22Rv1 (cell line): ENCODE measurements around the gene CETN2.

Experiments used
- ZFX ChIP-seq: fragments of 450-650 bp; IDR thresholded peaks from 2 replicates; pipeline ENCODE4 v1.6.1; 2017; ENCODE audit warnings: antibody characterized with exemption, borderline replicate concordance
- TF ChIP-seq, protein P1 (sequence below): fragments of 450-650 bp; IDR thresholded peaks from 2 replicates; pipeline ENCODE4 v1.5.1; 2017; ENCODE audit warnings: mild to moderate bottlenecking

DNA sequence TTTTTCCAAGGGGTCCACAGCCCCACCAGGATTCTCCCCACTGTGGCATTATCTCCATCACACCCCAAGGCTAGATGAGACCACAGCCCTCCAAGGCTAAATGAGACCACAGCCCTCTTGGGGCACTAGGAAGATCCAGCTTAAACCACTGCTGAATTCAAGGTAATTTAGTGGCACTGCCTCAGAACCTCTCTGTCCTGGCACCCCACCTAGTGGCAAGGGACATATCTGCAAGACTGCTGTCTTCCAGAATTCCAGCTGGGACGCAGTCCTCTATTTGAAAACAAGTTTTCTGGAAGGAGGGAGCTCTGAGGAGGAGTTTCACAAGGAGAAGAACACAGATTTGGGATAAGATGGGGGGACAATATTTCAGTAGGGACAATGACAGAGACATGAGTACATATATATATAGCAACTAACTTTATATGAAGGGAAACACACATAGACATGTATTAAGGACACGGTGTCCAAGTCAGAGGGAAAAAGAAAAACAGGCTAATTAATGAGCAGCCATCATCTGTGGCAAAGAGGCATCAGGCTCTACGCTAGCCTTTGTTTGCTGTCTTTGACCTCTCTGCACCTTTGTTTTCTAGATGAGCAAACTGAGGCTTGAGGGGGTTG lies 9.3 kb downstream of the CETN2 start:
- TF ChIP-seq, protein P1, sequence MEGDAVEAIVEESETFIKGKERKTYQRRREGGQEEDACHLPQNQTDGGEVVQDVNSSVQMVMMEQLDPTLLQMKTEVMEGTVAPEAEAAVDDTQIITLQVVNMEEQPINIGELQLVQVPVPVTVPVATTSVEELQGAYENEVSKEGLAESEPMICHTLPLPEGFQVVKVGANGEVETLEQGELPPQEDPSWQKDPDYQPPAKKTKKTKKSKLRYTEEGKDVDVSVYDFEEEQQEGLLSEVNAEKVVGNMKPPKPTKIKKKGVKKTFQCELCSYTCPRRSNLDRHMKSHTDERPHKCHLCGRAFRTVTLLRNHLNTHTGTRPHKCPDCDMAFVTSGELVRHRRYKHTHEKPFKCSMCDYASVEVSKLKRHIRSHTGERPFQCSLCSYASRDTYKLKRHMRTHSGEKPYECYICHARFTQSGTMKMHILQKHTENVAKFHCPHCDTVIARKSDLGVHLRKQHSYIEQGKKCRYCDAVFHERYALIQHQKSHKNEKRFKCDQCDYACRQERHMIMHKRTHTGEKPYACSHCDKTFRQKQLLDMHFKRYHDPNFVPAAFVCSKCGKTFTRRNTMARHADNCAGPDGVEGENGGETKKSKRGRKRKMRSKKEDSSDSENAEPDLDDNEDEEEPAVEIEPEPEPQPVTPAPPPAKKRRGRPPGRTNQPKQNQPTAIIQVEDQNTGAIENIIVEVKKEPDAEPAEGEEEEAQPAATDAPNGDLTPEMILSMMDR: peak; percentile 76
- no peak for TF ChIP-seq ZFX
